ENCODE measurements around the gene BRD7. TPM values are rescaled to one million over a fixed set of nuclear protein-coding genes. Genes with fewer than 3 reads are reported as not detected.
A peak's percentile ranks its signal among the peaks of the same experiment; 100 is the strongest.

BRD7 gene
- total RNA-seq, 2 experiments from 2014 or later, result 76.2 to 93.4 TPM

- H3K27me3 Mint-ChIP-seq, result no peaks in the 10 kb centered on the region
- CTCF ChIA-PET, result interaction anchor here (0.8 to 1.6 kb wide), 3 partner anchors 26 to 59 kb away, joined by 3 to 5 read pairs (median 3); no protein-coding TSS in a partner anchor
- no peak overlapping the region for H3K4me3 Mint-ChIP-seq
- no peaks in the 10 kb centered on the region for H3K9me3 Mint-ChIP-seq
- H3K27ac Mint-ChIP-seq, result no peak overlapping the region
- no peak for DNase-seq
- H3K4me1 Mint-ChIP-seq (ENCODE audit: low read depth), result no peaks in the 10 kb centered on the region
- intact Hi-C loops (cut with micrococcal nuclease), result no loop called here
- POLR2A ChIA-PET, result no interaction called here
- ATAC-seq, result no peak
- TF ChIP-seq CTCF (IDR thresholded peaks at IDR 0.05), result no peak
- peaks cover 7% of the 10 kb centered on the region for H3K36me3 Mint-ChIP-seq (ENCODE audit: low read depth)
These were observed 67.7 kb downstream of the BRD7 start for GRCh38 chr16:50300942-50301625.

- Mint-ChIP-seq H3K4me3 (no peak overlapping the region), H3K4me1 (ENCODE audit: low read depth) (peaks cover 3% of the 10 kb centered on the region)
- intact Hi-C loops (cut with micrococcal nuclease), result no loop called here
These were observed 69.2 kb downstream of the BRD7 start for GRCh38 chr16:50299508-50300105.

GRCh38 chr16:50298591-50299507 is 69.9 kb downstream of the BRD7 start:
- H3K4me3 Mint-ChIP-seq, result no peak overlapping the region
- H3K4me1 Mint-ChIP-seq (ENCODE audit: low read depth), result peaks cover 5% of the 10 kb centered on the region
- peaks cover 17% of the 10 kb centered on the region for H3K36me3 Mint-ChIP-seq (ENCODE audit: low read depth)
- H3K27ac Mint-ChIP-seq, result no peak overlapping the region
- DNase-seq, result no peak
- H3K9me3 Mint-ChIP-seq, result no peaks in the 10 kb centered on the region
- ChIA-PET CTCF (interaction anchor here (1.0 to 1.4 kb wide), 2 partner anchors 21 to 508 kb away, joined by 3 read pairs; no protein-coding TSS in a partner anchor), POLR2A (interaction anchor here (1.4 to 1.7 kb wide), 2 partner anchors 11 to 14 kb away, joined by 3 to 5 read pairs; no protein-coding TSS in a partner anchor)
- intact Hi-C loops (cut with micrococcal nuclease), result no loop called here
- no peak for ATAC-seq
- no peak for TF ChIP-seq CTCF (IDR thresholded peaks at IDR 0.05)
- H3K27me3 Mint-ChIP-seq, result no peaks in the 10 kb centered on the region

More at GRCh38 chr16:50299508-50300105, 69.2 kb downstream of the BRD7 start:
- no peak for TF ChIP-seq CTCF (IDR thresholded peaks at IDR 0.05)
- H3K27ac Mint-ChIP-seq, result no peak overlapping the region
- CTCF ChIA-PET, result no interaction called here
- H3K9me3 Mint-ChIP-seq, result no peaks in the 10 kb centered on the region
- POLR2A ChIA-PET, result no interaction called here
- ATAC-seq (no peak), DNase-seq (no peak)
- no peaks in the 10 kb centered on the region for H3K27me3 Mint-ChIP-seq
- H3K36me3 Mint-ChIP-seq (ENCODE audit: low read depth), result peaks cover 12% of the 10 kb centered on the region

GRCh38 chr16:50298075-50298460 is 70.7 kb downstream of the BRD7 start:
- ATAC-seq, result no peak
- ChIA-PET POLR2A (interaction anchor here (1.4 to 1.9 kb wide), 3 partner anchors 12 to 23 kb away, joined by 3 to 5 read pairs (median 5); no protein-coding TSS in a partner anchor), CTCF (interaction anchor here (0.9 to 1.4 kb wide), 3 partner anchors 20 to 509 kb away, joined by 3 read pairs; no protein-coding TSS in a partner anchor)
- no peak for DNase-seq
- H3K4me3 Mint-ChIP-seq, result no peak overlapping the region
- peaks cover 5% of the 10 kb centered on the region for H3K4me1 Mint-ChIP-seq (ENCODE audit: low read depth)
- intact Hi-C loops (cut with micrococcal nuclease), result no loop called here
- H3K27me3 Mint-ChIP-seq, result no peaks in the 10 kb centered on the region
- H3K36me3 Mint-ChIP-seq (ENCODE audit: low read depth), result peaks cover 20% of the 10 kb centered on the region
- peak overlapping the region; percentile 10 for H3K27ac Mint-ChIP-seq
- no peak for TF ChIP-seq CTCF (IDR thresholded peaks at IDR 0.05)
- H3K9me3 Mint-ChIP-seq, result no peaks in the 10 kb centered on the region
